ELR (cell line): ENCODE results near the gene KCNJ6.

ENCODE experiments used
- DNase-seq: peaks from one replicate; pipeline ENCODE4 v3.0.0-alpha.2; 2015; ENCODE audit warnings: low read depth

Gene KCNJ6

GRCh38 chr21:37566790-37567615 lies 349.3 kb downstream of the KCNJ6 start:
- no peak for DNase-seq

DNA sequence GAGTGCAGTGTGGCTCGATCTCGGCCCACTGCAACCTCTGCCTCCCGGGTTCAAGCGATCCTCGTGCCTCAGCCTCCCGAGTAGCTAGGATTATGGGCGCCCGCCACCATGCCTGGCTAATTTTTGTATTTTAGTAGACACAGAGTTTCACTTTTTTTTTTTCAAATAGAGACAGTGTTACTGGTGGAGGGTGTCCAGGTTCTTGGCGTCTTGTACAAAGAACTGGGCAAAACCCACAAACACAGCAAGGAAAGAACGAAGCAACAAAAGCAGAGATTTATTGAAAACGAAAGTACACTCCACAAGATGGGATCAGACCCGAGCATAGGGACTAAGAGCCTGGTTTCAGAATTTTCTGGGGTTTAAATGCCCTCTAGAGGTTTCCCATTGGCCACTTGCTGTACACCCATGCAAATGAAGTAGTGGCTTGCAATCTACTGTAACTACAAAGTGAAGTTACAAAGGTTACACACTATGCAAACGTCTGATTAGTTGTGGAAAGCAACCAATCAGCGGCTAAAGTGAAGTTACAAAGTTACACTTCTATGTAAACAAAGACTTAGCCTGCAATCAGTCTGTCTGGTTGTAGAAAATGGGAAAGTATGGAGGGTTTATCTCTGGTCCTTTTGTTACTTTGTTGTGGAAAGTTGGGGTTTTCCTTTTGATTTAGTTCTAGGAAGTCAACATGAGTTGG lies 350.6 kb downstream of the KCNJ6 start:
- peak; percentile 52 for DNase-seq

DNA sequence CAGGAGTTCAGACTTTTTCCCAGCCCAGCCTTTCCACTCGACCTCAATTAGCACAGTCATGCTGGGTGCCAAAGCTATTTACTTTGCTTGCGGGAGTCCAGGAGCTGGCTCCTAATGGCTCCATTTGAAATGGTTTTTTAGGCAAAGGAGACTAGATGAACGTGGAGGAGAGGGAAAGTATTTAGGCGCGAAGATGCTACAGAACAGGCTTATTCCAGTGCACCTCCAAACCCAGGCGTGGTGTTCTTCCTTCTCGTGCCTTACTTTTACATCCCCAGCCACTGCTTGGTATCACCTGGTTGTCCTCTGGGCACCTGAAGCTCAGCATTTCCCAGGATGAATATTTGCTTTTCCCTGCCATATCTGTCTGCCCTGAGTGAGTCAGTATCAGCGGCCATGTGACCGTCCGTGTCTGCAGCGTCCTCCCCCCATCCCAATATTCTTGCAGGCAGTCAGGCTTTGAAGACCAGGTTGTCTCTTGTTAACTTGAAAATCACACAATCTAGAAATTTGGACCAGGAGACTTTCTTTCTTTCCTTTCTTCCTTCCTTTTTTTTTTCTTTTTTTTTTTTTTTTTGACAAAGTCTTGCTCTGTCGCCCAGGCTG lies 351.2 kb downstream of the KCNJ6 start:
- peak; percentile 42 for DNase-seq

- DNase-seq, result peak; percentile 99
These were observed 351.8 kb downstream of the KCNJ6 start for GRCh38 chr21:37564341-37564923.

- peak; percentile 93 for DNase-seq
These were observed 352.5 kb downstream of the KCNJ6 start for GRCh38 chr21:37563641-37564340.

DNA sequence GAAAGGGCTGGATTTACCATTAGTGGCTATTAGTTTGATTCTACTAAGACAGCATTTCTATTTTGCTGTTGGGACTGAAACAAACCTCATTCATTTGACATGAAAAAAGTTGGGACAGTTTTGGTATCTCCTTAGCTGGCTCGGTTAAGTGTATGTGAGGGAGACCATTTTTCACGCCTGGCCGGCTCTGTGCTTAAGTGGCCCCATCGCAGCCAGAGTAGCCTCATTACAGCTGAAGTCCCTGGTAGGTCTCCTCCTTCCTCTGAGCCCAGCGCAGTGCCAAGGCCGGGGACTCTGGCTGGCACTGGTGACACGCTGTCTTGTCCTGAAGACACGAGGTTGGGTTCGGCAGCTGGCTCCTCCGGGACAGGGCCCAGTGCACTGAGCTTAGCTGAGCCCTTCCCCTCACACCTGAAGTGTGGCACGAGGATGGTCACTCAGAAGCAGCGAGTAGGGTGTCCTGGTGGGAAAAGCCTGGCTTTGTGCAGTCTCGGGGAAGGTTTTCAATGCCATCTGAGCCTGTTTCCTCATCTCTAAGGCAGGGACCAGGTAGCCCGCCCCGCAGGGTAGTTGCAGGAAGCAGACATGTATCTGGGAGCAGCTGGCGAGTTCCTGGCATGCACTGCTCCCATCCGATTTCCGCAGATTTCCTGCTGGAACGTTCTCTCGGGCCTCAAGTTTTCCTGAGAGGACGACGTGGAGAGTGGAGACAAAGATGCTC lies 353.2 kb downstream of the KCNJ6 start:
- DNase-seq, result no peak

- no peak for DNase-seq
These were observed 354.0 kb downstream of the KCNJ6 start for GRCh38 chr21:37561941-37562919.

- DNase-seq, result no peak
These were observed 354.8 kb downstream of the KCNJ6 start for GRCh38 chr21:37561506-37561905.

- DNase-seq, result no peak
These were observed 355.9 kb downstream of the KCNJ6 start for GRCh38 chr21:37560385-37560784.

- DNase-seq, result no peak
These were observed 357.5 kb downstream of the KCNJ6 start for GRCh38 chr21:37558676-37559211.
